SK-N-SH treated with all-trans-retinoic acid at 6 μM for 48 hours (cell line): Measurements from ENCODE around the gene ASIC5.

Experiments used
- ARNTL ChIP-seq: fragments of 450-650 bp; formaldehyde crosslinking; IDR thresholded peaks from 2 replicates; pipeline ENCODE4 v1.5.0; 2020; ENCODE audit warnings: low read depth, mild to moderate bottlenecking, moderate library complexity, borderline replicate concordance
- GLIS3 ChIP-seq: fragments of 250-450 bp; sonication (Bioruptor Pico); IDR thresholded peaks from 2 replicates; pipeline ENCODE4 v1.5.0; 2020; ENCODE audit warnings: mild to moderate bottlenecking, moderate library complexity
- ISL1 ChIP-seq: fragments of 250-450 bp; sonication (Bioruptor Pico); IDR thresholded peaks from 2 replicates; pipeline ENCODE4 v2.1.2; 2022; ENCODE audit warnings: mild to moderate bottlenecking, moderate library complexity
- OSR1 ChIP-seq: fragments of 250-450 bp; sonication (Bioruptor Pico); IDR thresholded peaks from 2 replicates; pipeline ENCODE4 v1.8.0; 2022; ENCODE audit warnings: moderate library complexity, mild to moderate bottlenecking, inconsistent platforms
- RARB ChIP-seq: fragments of 250-450 bp; sonication (Bioruptor Pico); IDR thresholded peaks from 2 replicates; pipeline ENCODE4 v1.8.0; 2021; ENCODE audit warnings: mild to moderate bottlenecking, moderate library complexity
- ZFP3 ChIP-seq: fragments of 250-450 bp; sonication (Bioruptor Pico); IDR thresholded peaks from 2 replicates; pipeline ENCODE4 v1.5.0; 2020; ENCODE audit warnings: mild to moderate bottlenecking, moderate library complexity
- ZNF8 ChIP-seq: fragments of 450-650 bp; formaldehyde crosslinking; IDR thresholded peaks from 2 replicates; pipeline ENCODE4 v1.5.0; 2020; ENCODE audit warnings: mild to moderate bottlenecking, moderate library complexity
- TF ChIP-seq, protein P1 (sequence below): fragments of 250-450 bp; sonication (Bioruptor Pico); IDR thresholded peaks from 2 replicates; pipeline ENCODE4 v1.8.0; 2020; ENCODE audit warnings: mild to moderate bottlenecking, moderate library complexity, borderline replicate concordance
- TF ChIP-seq, protein P2 (sequence below): fragments of 250-450 bp; sonication (Bioruptor Pico); IDR thresholded peaks from 2 replicates; pipeline ENCODE4 v1.5.1; 2020; ENCODE audit warnings: low read depth, mild to moderate bottlenecking, moderate library complexity

DNA sequence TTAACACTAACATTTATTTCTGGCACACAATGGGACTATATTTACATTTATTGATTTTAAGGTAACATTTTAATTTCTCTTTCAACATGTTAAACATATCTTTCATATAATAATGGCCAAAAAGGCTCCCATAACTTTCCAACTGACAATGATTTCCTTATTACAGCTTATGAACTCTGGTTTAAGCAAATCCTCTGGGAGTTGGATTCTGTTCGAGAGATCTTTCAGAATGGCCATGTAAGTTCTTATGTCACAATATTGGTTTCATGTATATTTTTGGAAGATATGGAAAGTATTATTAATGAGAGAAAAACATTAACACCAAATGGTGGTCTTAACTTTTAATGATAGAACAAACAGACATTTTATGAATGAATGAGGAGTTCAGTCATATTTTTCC is 41.5 kb upstream of the ASIC5 start:
- TF ChIP-seq ISL1 (CRISPR knock-in tag), result no peak
- no peak for TF ChIP-seq ARNTL (CRISPR knock-in tag)
- TF ChIP-seq, protein P1, sequence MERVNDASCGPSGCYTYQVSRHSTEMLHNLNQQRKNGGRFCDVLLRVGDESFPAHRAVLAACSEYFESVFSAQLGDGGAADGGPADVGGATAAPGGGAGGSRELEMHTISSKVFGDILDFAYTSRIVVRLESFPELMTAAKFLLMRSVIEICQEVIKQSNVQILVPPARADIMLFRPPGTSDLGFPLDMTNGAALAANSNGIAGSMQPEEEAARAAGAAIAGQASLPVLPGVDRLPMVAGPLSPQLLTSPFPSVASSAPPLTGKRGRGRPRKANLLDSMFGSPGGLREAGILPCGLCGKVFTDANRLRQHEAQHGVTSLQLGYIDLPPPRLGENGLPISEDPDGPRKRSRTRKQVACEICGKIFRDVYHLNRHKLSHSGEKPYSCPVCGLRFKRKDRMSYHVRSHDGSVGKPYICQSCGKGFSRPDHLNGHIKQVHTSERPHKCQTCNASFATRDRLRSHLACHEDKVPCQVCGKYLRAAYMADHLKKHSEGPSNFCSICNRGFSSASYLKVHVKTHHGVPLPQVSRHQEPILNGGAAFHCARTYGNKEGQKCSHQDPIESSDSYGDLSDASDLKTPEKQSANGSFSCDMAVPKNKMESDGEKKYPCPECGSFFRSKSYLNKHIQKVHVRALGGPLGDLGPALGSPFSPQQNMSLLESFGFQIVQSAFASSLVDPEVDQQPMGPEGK (CRISPR knock-in tag), result no peak
- TF ChIP-seq RARB, result no peak
- TF ChIP-seq GLIS3 (CRISPR knock-in tag), result no peak
- no peak for TF ChIP-seq ZNF8 (CRISPR knock-in tag)
- no peak for TF ChIP-seq OSR1 (CRISPR knock-in tag)
- TF ChIP-seq, protein P2, sequence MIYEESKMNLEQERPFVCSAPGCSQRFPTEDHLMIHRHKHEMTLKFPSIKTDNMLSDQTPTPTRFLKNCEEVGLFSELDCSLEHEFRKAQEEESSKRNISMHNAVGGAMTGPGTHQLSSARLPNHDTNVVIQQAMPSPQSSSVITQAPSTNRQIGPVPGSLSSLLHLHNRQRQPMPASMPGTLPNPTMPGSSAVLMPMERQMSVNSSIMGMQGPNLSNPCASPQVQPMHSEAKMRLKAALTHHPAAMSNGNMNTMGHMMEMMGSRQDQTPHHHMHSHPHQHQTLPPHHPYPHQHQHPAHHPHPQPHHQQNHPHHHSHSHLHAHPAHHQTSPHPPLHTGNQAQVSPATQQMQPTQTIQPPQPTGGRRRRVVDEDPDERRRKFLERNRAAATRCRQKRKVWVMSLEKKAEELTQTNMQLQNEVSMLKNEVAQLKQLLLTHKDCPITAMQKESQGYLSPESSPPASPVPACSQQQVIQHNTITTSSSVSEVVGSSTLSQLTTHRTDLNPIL (CRISPR knock-in tag), result no peak
- TF ChIP-seq ZFP3 (CRISPR knock-in tag), result no peak
